ENCODE results near the gene GPRC5A.

GRCh38 chr12:12868477-12869235 lies 22.7 kb upstream of the GPRC5A start:
- TF ChIP-seq, protein P1, sequence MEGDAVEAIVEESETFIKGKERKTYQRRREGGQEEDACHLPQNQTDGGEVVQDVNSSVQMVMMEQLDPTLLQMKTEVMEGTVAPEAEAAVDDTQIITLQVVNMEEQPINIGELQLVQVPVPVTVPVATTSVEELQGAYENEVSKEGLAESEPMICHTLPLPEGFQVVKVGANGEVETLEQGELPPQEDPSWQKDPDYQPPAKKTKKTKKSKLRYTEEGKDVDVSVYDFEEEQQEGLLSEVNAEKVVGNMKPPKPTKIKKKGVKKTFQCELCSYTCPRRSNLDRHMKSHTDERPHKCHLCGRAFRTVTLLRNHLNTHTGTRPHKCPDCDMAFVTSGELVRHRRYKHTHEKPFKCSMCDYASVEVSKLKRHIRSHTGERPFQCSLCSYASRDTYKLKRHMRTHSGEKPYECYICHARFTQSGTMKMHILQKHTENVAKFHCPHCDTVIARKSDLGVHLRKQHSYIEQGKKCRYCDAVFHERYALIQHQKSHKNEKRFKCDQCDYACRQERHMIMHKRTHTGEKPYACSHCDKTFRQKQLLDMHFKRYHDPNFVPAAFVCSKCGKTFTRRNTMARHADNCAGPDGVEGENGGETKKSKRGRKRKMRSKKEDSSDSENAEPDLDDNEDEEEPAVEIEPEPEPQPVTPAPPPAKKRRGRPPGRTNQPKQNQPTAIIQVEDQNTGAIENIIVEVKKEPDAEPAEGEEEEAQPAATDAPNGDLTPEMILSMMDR (tag by site-specific recombination; IDR thresholded peaks at IDR 0.05), result no peak
- no peak for TF ChIP-seq ZNF768 (tag by site-specific recombination; IDR thresholded peaks at IDR 0.05)
- TF ChIP-seq BCL11A (tag by site-specific recombination; IDR thresholded peaks at IDR 0.05; ENCODE audit: low read depth), result no peak
- TF ChIP-seq HOXD13 (CRISPR knock-in tag; IDR thresholded peaks at IDR 0.05; ENCODE audit: borderline replicate concordance), result no peak
- TF ChIP-seq ZNF211 (tag by site-specific recombination; IDR thresholded peaks at IDR 0.05; ENCODE audit: low read depth), result no peak
- no peak for TF ChIP-seq ZNF350 (tag by site-specific recombination; IDR thresholded peaks at IDR 0.05)
- no peak for TF ChIP-seq ZNF221 (tag by site-specific recombination; IDR thresholded peaks at IDR 0.05; ENCODE audit: borderline replicate concordance)
- no peak for TF ChIP-seq ZNF596 (tag by site-specific recombination; IDR thresholded peaks at IDR 0.05)
- TF ChIP-seq ZNF76 (tag by site-specific recombination; IDR thresholded peaks at IDR 0.05; ENCODE audit: borderline replicate concordance, low read depth), result no peak
- TF ChIP-seq ZBTB8A (tag by site-specific recombination; IDR thresholded peaks at IDR 0.05), result no peak

All from HEK293 (cell line).